ENCODE data around the gene ZNF74. TPM values are rescaled to one million over a fixed set of nuclear protein-coding genes. Genes with fewer than 3 reads are reported as not detected.

ZNF74 gene
- polyA plus RNA-seq, 1 experiment, result 6.9 TPM

DNA sequence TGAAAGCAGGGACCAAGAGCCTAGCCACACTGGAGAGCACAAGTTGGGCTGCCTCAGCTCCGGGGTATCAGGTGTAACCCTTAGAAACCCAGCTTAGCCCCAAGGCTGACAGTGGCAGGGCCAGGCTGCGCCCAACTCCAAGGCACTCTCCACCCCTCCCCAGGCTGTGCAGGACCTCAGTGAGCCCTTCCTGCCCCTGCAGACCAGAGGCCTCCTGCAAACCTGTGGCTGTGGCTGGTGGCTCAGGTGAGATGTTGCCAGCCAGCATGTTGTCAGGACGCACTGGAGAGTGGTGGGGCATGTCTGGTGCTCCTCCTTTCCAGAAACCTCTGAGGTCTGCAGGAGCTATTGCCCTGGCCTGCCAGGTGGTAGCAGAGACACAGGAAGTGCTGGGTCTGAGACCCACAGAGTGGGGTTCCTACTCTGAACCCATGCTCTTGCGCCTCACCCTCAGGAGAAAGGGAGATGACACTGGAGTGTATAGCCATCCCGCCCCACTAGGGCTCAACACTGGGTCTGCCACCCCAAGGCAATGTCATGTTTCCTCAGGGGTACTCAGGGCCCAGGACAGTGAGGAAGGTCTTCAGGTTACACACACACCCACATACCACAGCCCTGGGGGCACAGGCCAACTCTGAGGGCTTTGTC is 46.1 kb downstream of the ZNF74 start:
- H3K4me3 ChIP-seq (ENCODE audit: low read depth, low read length), result no peak overlapping the region
- peaks cover 9% of the 10 kb centered on the region for H3K36me3 ChIP-seq (ENCODE audit: control insufficient read depth, insufficient read depth, low read length)
- no peaks in the 10 kb centered on the region for H3K27me3 ChIP-seq (ENCODE audit: control insufficient read depth, insufficient read depth, low read length)
- TF ChIP-seq, protein P1, sequence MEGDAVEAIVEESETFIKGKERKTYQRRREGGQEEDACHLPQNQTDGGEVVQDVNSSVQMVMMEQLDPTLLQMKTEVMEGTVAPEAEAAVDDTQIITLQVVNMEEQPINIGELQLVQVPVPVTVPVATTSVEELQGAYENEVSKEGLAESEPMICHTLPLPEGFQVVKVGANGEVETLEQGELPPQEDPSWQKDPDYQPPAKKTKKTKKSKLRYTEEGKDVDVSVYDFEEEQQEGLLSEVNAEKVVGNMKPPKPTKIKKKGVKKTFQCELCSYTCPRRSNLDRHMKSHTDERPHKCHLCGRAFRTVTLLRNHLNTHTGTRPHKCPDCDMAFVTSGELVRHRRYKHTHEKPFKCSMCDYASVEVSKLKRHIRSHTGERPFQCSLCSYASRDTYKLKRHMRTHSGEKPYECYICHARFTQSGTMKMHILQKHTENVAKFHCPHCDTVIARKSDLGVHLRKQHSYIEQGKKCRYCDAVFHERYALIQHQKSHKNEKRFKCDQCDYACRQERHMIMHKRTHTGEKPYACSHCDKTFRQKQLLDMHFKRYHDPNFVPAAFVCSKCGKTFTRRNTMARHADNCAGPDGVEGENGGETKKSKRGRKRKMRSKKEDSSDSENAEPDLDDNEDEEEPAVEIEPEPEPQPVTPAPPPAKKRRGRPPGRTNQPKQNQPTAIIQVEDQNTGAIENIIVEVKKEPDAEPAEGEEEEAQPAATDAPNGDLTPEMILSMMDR (IDR thresholded peaks at IDR 0.05; ENCODE audit: insufficient read depth, low read depth, low read length), result no peak
- POLR2A ChIA-PET, result no interaction called here
- DNase-seq (ENCODE audit: low read depth), result no peak
- CTCF ChIA-PET, result interaction anchor here (1.2 to 2.9 kb wide), 4 partner anchors 12 to 54 kb away, joined by 3 to 17 read pairs (median 11); no protein-coding TSS in a partner anchor

DNA sequence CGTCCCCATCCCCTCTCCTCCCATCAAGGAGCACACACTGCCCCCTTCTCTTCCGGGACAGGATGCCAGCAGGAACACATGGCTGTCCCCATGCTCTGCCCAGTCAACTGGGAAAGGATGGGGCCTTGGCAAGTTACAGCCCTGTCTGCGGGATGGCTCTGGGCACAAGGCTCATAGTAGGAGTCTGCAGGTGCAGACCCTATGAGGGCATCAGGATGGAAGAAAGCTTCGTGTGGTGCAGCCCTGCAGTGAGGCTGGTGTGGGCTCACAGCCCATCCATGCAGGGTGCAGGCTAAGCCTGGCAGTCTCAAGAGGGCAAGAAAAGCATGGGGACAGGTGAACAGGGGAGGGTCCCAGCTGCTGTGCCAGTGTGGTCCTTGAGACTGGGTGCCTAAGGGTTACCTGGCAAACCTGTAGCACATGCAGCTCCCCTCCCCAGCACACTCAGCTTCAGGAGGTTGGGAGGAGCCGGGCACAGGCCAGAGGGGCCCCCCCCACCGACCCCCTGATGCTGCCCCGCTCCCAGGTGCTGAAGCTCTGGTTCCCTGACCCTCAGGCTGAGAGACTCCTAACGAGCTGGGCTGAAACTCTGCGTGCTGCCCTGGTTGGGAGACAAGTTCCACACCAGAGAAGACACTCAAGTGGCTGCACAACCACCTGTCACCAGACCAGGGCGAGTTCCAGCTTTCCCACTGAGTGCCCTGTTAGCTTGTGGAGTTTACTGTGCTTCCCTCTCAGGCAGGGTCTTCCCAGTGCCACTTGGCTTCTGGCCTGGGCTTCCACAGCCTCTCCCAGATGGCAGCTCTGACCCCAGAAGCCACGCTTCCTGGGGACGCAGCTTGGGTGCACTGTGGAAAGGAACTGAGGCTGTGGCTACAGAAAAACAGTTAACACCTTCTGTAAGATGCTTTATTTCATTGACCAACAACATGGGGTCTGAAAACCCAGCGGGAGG is 47.0 kb downstream of the ZNF74 start:
- ChIA-PET POLR2A (no interaction called here), CTCF (interaction anchor here (0.8 to 2.9 kb wide), 6 partner anchors 11 to 284 kb away, joined by 3 to 17 read pairs (median 6); no protein-coding TSS in a partner anchor)
- TF ChIP-seq, protein P1 (IDR thresholded peaks at IDR 0.05; ENCODE audit: insufficient read depth, low read depth, low read length), result no peak
- DNase-seq (ENCODE audit: low read depth), result no peak
- peaks cover 9% of the 10 kb centered on the region for H3K36me3 ChIP-seq (ENCODE audit: control insufficient read depth, insufficient read depth, low read length)
- no peaks in the 10 kb centered on the region for H3K27me3 ChIP-seq (ENCODE audit: control insufficient read depth, insufficient read depth, low read length)
- no peak overlapping the region for H3K4me3 ChIP-seq (ENCODE audit: low read depth, low read length)

DNA sequence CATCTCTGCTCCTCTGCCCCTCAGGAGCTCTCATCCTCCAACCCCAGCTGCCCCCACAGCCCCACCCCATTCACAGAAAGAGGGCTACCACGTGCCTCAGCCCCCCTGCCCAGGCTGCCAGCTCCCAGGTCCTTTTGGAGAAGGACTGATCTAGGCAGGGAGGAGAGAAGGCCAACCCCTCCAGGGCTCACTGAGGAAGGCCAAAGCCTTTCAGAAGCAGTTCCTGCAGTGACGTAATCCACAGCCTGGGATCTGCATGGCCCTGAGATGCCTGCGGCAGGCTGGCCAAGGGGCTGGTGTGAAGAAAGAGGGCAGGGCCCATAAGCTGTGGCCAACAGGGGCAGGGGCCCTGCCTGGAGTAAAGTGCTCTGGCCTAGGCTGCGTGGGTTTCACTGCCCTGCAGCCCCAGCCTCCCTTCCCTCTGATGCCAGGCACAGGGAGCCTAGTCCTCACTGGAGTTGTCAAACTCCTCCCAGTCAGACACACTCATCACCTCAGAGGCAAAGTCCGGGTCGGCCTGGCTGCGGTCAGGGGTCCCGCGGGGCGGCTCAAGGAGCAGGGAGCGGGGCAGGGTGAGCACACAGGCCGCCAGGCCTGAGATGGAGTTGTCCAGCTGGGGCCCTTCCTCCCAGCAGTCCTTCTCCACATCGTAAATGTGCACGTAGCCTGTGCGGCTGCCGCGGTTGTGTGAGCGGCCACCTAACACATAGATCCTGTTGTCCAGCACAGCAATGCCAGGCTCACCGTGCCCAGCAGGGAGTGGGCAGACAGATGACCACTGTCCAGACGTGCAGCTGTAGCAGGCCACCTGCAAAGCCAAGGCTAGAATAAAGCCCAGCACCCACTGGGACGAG is 47.9 kb downstream of the ZNF74 start:
- Histone ChIP-seq H3K36me3 (ENCODE audit: control insufficient read depth, insufficient read depth, low read length) (peaks cover 9% of the 10 kb centered on the region), H3K4me3 (ENCODE audit: low read depth, low read length) (no peak overlapping the region), H3K27me3 (ENCODE audit: control insufficient read depth, insufficient read depth, low read length) (no peaks in the 10 kb centered on the region)
- CTCF ChIA-PET, result interaction anchor here (0.8 to 2.1 kb wide), 8 partner anchors 10 to 285 kb away, joined by 3 to 14 read pairs (median 4); no protein-coding TSS in a partner anchor
- no peak for DNase-seq (ENCODE audit: low read depth)
- TF ChIP-seq, protein P1 (IDR thresholded peaks at IDR 0.05; ENCODE audit: insufficient read depth, low read depth, low read length), result no peak
- POLR2A ChIA-PET, result interaction anchor here (0.6 kb wide), 1 partner anchor 30 kb away, joined by 3 read pairs; no protein-coding TSS in a partner anchor

DNA sequence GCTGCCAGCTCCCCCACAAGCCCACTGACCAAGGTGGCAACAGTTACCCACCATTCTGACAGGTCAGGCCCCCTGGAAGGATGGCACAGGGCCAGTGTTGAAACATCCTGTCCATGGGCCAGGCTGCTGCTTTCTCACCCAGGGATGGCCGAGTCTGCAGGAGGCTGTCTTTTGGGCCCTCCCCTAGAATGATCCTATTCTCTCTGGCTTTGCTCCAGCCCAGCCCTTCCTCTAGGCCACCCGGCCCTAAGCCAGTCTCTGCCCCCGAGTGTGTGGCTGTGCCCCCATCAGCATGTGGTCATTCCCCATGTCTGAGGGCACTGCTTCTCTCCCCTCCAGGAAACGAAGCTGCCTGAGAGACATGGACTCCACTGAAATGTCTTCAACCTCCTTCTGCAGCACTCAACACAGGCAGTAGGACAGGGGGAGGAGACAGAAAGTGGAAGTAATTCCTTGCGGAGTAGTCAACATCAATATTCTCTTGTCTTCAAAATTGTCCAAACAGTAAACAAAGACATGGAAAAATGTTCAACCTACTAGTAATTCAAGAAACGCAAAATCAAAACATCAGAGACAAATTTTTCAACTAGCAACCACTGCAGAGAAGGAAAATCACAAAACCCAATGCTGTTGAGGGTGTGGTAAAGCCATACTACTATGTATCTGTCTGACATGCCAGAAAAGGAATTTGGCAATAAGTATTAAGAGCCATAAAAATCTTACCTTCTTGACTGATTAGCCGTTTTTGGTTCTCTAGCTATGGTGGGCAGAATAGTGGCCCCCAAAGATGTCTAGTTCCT is 48.7 kb downstream of the ZNF74 start:
- Histone ChIP-seq H3K36me3 (ENCODE audit: control insufficient read depth, insufficient read depth, low read length) (peaks cover 9% of the 10 kb centered on the region), H3K4me3 (ENCODE audit: low read depth, low read length) (no peak overlapping the region), H3K27me3 (ENCODE audit: control insufficient read depth, insufficient read depth, low read length) (no peaks in the 10 kb centered on the region)
- ChIA-PET CTCF (interaction anchor here (1.0 to 2.0 kb wide), 5 partner anchors 12 to 121 kb away, joined by 4 to 11 read pairs (median 5); no protein-coding TSS in a partner anchor), POLR2A (interaction anchor here (0.6 kb wide), 1 partner anchor 30 kb away, joined by 3 read pairs; no protein-coding TSS in a partner anchor)
- no peak for DNase-seq (ENCODE audit: low read depth)
- TF ChIP-seq, protein P1 (IDR thresholded peaks at IDR 0.05; ENCODE audit: insufficient read depth, low read depth, low read length), result no peak
